ENCODE results near the gene ZNF827.

Gene ZNF827

DNA sequence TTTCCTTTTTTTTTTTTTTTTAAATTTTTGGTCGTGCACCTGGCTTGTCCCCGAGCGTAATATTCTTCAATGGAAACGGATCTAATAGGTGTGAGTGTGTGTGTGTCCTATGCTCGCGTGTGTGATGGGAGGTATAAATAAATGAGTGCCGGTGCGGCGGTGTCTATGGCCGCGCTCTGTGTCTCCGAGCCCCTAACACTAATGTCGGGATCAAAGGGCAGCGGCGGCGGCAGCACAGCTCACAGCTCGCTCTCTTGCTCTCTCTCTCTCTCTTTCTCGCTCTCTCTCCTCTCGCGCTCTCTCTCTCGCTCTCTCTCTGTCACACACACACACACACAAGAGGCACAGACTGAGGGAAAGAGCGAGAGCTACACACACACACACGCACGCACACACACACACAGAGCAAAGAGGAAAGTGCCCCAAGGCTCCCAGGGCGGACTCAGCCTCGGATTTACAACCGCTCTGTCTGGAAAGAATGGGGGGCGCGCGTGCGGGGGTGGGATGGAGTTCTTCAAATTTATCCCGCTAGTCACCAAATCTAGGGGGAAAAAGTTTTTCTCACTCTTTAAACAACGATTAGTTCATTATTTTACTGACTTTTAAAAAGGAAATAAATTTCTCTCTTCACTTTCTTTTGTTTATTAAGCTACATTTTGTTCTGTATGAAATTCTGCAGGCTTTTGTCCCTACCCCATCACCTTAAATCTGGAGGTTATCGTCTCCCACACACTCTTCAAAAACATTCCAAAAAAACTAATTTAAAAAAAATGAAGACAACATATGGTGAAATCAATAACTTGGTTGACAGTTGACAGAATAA, at the start of gene ZNF827:
Gene ZNF827, minus strand, starts transcription at position 206 of the 823 bp plus-strand sequence. CDS start 416 bp downstream, outside the sequence.
- H3K4me1 Mint-ChIP-seq (ENCODE audit: low read depth), result peaks cover 48% of the 10 kb centered on the region
- no peaks in the 10 kb centered on the region for H3K36me3 Mint-ChIP-seq
- no peaks in the 10 kb centered on the region for H3K27me3 Mint-ChIP-seq
- peak within 1 kb of the TSS; percentile 98 for H3K4me3 Mint-ChIP-seq
- H3K9me3 Mint-ChIP-seq (ENCODE audit: low read depth), result no peaks in the 10 kb centered on the region
- H3K27ac Mint-ChIP-seq, result peak within 1 kb of the TSS; percentile 94

GRCh38 chr4:145984563-145984962, 45.9 kb upstream of the ZNF827 start:
- no peaks in the 10 kb centered on the region for H3K36me3 Mint-ChIP-seq
- H3K4me1 Mint-ChIP-seq (ENCODE audit: low read depth), result no peaks in the 10 kb centered on the region
- H3K27ac Mint-ChIP-seq, result no peak overlapping the region
- no peak overlapping the region for H3K4me3 Mint-ChIP-seq
- H3K9me3 Mint-ChIP-seq (ENCODE audit: low read depth), result no peaks in the 10 kb centered on the region
- no peaks in the 10 kb centered on the region for H3K27me3 Mint-ChIP-seq

DNA sequence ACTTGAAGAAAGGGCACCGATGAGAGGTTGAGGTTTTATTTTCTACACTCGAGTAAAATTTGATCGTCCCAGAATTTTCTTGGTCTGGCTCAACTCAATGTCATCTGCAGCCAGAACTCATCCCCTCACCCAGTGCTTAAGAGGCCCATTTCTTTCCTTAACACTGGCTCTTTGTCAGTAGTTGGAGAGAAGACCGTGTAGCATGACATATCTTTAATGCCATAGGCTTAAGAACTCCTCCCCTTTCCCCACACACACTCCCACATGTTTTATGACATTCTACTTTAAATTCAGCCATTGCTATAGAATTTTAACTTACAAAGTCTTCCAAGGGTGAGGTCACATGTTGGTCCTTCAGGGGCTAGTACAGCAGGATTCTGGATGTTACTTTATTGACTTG, 44.2 kb upstream of the ZNF827 start:
- Mint-ChIP-seq H3K27ac (no peak overlapping the region), H3K27me3 (no peaks in the 10 kb centered on the region), H3K9me3 (ENCODE audit: low read depth) (no peaks in the 10 kb centered on the region), H3K4me1 (ENCODE audit: low read depth) (no peaks in the 10 kb centered on the region), H3K36me3 (no peaks in the 10 kb centered on the region), H3K4me3 (no peak overlapping the region)

DNA sequence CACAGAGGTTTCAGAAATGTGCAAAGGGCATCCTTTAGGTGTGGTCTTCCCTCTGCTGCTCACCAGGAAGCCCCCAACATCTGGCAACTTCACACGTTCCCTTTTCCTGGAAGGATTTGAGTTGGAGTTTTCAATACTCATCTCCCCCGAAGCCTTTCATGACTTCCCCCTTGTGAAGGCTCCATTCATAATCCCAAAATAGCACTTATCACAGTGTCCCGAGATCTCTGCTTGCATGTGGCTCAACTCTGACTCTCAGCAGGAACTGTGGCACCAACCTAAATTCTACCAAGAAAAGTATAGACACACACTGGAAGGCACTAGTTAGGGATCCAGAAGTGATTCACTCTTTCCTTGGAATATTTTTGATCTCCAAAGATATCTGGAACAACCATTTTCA, 40.5 kb upstream of the ZNF827 start:
- no peaks in the 10 kb centered on the region for H3K9me3 Mint-ChIP-seq (ENCODE audit: low read depth)
- no peak overlapping the region for H3K27ac Mint-ChIP-seq
- H3K4me1 Mint-ChIP-seq (ENCODE audit: low read depth), result no peaks in the 10 kb centered on the region
- no peak overlapping the region for H3K4me3 Mint-ChIP-seq
- H3K36me3 Mint-ChIP-seq, result no peaks in the 10 kb centered on the region
- H3K27me3 Mint-ChIP-seq, result no peaks in the 10 kb centered on the region

DNA sequence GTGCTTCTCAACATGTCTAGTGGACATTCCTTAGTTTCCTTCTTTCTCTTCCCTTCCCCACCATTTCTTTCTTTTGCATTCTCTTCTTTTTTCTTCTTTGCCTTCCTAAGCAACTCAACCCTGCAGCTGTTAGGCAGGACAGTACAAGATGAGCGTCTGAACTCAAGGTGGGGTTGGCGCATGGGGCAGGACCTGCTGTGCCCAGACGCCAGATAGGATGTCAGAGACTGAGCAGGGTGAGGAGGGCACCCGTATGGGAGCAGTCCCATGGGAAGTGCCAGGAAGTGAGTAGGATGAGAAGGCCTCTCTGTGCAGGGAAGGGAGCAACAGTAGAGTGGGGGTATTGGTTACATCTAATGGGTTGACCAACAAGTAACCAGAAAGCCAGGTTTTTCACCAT, 38.1 kb upstream of the ZNF827 start:
- H3K36me3 Mint-ChIP-seq, result no peaks in the 10 kb centered on the region
- no peak overlapping the region for H3K4me3 Mint-ChIP-seq
- H3K4me1 Mint-ChIP-seq (ENCODE audit: low read depth), result no peaks in the 10 kb centered on the region
- no peaks in the 10 kb centered on the region for H3K9me3 Mint-ChIP-seq (ENCODE audit: low read depth)
- H3K27me3 Mint-ChIP-seq, result no peaks in the 10 kb centered on the region
- no peak overlapping the region for H3K27ac Mint-ChIP-seq

GRCh38 chr4:145960012-145960411, 21.4 kb upstream of the ZNF827 start:
- Mint-ChIP-seq H3K9me3 (ENCODE audit: low read depth) (no peaks in the 10 kb centered on the region), H3K36me3 (no peaks in the 10 kb centered on the region), H3K27ac (no peak overlapping the region)

DNA sequence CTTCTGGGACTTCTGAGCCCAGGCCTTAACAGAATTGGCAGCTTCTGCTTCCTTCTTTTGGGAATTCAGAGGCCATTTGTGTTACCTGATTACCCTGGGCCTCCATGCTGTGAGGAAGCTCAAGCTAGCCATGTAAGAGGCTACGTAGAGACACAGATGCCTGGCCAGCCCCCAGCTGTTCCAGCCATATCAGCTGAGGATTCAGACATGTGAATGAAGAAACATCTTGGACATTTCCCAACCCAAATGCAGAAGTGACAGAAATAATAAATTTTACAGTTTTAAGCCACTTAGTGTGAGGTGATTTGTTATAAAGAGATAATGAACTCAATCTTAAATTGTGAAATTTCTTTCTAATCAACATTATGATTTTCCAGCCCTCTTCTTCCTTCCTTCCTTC, 18.7 kb upstream of the ZNF827 start:
- Mint-ChIP-seq H3K4me3 (no peak overlapping the region), H3K9me3 (ENCODE audit: low read depth) (no peaks in the 10 kb centered on the region), H3K27me3 (no peaks in the 10 kb centered on the region), H3K27ac (no peak overlapping the region), H3K4me1 (ENCODE audit: low read depth) (no peaks in the 10 kb centered on the region), H3K36me3 (no peaks in the 10 kb centered on the region)

More at GRCh38 chr4:145960012-145960411, 21.4 kb upstream of the ZNF827 start:
- H3K27me3 Mint-ChIP-seq, result no peaks in the 10 kb centered on the region
- H3K4me3 Mint-ChIP-seq, result no peak overlapping the region
- H3K4me1 Mint-ChIP-seq (ENCODE audit: low read depth), result no peaks in the 10 kb centered on the region

DNA sequence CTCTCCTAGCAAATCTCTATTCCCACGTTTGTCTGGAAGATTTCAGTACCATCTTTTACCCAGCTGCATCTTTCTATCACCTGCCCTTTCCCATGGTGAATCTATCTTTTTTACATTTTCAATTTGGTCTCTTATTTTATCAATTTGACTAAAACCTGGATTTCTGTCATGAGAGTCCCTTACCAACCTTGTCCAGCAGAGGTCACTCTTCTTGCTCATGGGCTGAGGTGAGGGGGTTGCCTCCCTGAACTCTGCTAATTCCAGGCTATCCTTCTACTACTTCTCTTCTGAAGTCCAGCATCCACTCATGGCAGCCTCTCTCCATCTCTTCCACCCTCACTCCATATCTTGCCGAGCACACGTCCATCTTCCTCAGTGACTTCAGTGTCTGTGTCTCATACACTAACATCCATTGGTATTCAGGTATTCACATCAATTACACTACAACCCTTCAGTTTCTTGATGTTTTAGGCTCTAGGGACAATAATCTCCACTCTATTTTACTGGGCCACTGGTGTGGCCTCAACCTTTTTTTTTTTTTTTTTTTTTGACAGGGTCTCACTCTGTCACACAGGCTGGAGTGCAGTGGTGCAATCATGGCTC, 17.8 kb upstream of the ZNF827 start:
- Mint-ChIP-seq H3K4me1 (ENCODE audit: low read depth) (no peaks in the 10 kb centered on the region), H3K27ac (no peak overlapping the region), H3K36me3 (no peaks in the 10 kb centered on the region), H3K4me3 (no peak overlapping the region), H3K27me3 (no peaks in the 10 kb centered on the region), H3K9me3 (ENCODE audit: low read depth) (no peaks in the 10 kb centered on the region)

DNA sequence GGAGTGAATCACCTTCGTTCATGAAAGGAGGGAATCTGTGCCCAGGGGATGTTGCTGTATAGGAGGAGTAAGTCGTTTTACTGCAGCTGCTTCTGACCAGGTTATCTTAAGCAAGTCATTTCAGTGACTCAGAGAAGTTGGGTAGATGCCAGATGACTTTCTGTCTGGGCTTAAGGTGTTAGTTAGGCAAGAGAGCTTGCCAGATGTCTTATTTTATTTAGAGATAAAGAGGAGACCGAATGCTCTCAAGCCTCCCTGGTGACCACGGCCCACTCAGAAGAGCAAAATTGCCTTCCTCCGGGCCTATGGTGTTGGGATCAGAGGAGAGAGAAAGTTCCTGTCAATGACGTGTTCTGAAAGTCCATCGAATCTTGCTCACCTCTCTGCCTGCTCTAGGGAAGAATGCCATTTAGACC, 16.3 kb upstream of the ZNF827 start:
- Mint-ChIP-seq H3K4me1 (ENCODE audit: low read depth) (no peaks in the 10 kb centered on the region), H3K27me3 (peaks cover 1% of the 10 kb centered on the region), H3K9me3 (ENCODE audit: low read depth) (no peaks in the 10 kb centered on the region), H3K4me3 (no peak overlapping the region), H3K27ac (no peak overlapping the region), H3K36me3 (no peaks in the 10 kb centered on the region)

DNA sequence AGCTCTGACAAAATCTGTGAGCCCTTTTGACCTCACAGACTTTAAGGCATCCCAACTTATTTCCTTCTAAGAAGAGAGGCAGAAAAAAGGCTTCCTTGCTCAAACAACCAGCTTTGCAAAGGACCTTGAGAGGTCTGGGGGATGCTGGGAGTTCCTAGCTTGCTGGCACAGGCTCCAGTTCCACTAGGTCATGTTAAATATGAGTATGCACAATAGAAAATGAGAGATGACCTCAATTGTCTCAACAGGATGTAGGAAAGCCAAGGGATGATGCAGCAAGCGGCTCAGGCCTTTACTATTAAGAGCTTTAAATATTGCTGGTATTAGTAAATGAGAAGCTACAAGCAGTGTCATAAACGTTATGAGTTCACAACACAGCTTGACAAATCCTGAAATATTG, 13.3 kb upstream of the ZNF827 start:
- Mint-ChIP-seq H3K4me1 (ENCODE audit: low read depth) (no peaks in the 10 kb centered on the region), H3K36me3 (no peaks in the 10 kb centered on the region), H3K4me3 (no peak overlapping the region), H3K9me3 (ENCODE audit: low read depth) (no peaks in the 10 kb centered on the region), H3K27ac (no peak overlapping the region), H3K27me3 (peaks cover 5% of the 10 kb centered on the region)

DNA sequence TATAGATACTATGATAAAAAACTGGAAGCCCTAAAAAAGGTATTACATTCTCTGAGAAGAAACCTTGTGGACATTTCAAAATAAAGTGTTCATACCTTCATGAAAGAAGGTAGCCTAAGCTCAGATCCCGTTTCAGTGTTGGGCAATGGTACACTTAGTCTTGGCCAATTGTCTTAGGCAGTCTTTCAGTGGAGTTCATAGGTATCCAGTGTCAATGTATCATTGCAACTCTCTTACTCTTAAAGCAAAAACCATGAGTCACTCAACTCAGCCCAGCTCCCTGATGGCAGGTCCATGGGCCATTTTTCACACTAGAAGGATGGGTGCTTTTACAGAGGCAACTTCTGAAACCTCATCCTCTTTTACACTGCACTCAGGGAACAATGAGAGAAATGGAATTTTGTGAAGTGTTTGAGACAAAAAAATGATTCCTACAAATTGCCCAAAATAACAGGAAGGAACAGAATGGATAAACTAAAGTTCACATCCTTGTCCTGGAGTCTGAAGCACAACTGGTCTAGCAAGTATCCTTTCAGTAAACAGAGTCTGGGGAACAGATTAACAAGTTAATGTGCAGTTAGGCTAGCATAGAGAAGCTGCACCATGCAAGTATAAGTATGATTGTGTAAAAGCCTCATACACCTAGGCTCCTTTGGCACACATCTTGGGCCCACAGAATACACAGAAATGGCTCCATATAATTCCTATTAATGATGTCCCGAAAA, 7.0 kb upstream of the ZNF827 start:
- Mint-ChIP-seq H3K4me1 (ENCODE audit: low read depth) (peaks cover 7% of the 10 kb centered on the region), H3K9me3 (ENCODE audit: low read depth) (no peaks in the 10 kb centered on the region), H3K27ac (no peak overlapping the region), H3K36me3 (no peaks in the 10 kb centered on the region), H3K27me3 (peaks cover 5% of the 10 kb centered on the region), H3K4me3 (no peak overlapping the region)

- H3K27me3 Mint-ChIP-seq, result peaks cover 3% of the 10 kb centered on the region
- no peak overlapping the region for H3K4me3 Mint-ChIP-seq
- H3K9me3 Mint-ChIP-seq (ENCODE audit: low read depth), result no peaks in the 10 kb centered on the region
- peaks cover 12% of the 10 kb centered on the region for H3K4me1 Mint-ChIP-seq (ENCODE audit: low read depth)
- H3K27ac Mint-ChIP-seq, result no peak overlapping the region
- no peaks in the 10 kb centered on the region for H3K36me3 Mint-ChIP-seq
Observed at GRCh38 chr4:145944886-145945285, 6.3 kb upstream of the ZNF827 start.

DNA sequence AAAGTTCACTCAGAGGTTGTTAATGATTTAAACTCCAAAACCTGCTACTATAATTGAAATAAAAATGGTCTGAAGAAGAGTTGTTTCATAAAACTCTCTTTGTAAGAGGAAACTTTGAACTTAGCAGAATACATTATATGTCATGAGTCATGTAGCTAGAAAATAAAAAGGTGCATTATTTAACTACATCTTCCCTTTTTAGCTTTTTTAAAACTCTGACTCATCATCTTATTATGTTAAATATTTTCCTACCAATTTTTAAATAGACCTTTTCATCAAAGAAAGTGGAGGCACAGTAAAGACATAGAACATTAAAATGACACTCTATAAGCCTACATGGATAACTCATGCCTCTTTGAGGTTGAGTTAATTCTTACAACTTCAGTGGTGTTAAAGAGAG, 1.2 kb upstream of the ZNF827 start:
- Mint-ChIP-seq H3K27ac (peak overlapping the region; percentile 94), H3K4me3 (peak overlapping the region; percentile 98), H3K4me1 (ENCODE audit: low read depth) (peaks cover 38% of the 10 kb centered on the region), H3K36me3 (no peaks in the 10 kb centered on the region), H3K27me3 (no peaks in the 10 kb centered on the region), H3K9me3 (ENCODE audit: low read depth) (no peaks in the 10 kb centered on the region)

DNA sequence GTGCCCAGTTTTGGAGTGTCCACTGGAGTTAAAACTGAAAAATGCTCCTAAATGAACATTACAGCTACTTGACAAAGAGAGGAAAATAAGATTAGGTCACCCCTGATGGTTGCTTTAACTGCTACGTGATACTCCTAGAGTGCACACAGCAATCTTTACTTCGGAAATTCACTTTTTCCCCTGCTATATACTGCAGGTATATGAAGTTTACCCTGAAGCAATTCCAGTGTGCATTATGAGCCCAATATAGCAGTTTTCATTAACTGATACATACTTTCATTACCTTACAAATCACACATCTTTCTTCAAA, 773 bp upstream of the ZNF827 start:
- H3K36me3 Mint-ChIP-seq, result no peaks in the 10 kb centered on the region
- H3K27ac Mint-ChIP-seq, result peak overlapping the region; percentile 94
- no peaks in the 10 kb centered on the region for H3K27me3 Mint-ChIP-seq
- no peaks in the 10 kb centered on the region for H3K9me3 Mint-ChIP-seq (ENCODE audit: low read depth)
- peak overlapping the region; percentile 98 for H3K4me3 Mint-ChIP-seq
- peaks cover 43% of the 10 kb centered on the region for H3K4me1 Mint-ChIP-seq (ENCODE audit: low read depth)

DNA sequence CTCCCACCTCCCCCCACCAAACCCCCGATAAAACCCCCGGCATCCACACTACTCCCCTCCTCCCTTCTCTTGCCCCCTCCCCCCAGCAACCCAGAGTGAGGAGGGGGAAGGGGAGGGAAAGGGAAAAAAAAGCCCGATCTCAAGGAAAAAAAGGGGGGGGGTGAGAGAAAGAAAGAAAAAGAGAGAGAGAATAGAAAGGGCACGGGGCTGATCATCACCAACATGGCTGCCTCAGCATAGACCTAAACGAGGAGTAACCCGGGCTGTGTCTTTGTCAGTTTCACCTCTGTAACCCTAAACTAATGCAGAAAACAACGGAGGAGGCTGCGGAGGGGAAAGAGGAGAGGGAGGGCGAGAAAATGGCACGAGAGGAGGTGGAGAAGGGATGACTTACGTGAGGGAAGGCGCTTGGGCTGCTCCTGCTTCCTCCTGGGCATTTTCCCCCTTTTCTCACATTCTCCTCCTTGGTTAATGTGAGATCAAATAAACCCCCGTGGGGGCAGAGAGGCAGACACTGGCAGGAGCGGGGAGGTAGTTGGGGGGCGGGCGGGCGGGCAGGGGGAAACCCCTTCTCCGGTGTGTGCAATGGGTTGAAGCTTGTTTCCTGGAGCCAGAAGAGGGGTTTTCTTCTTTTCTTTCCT, 532 bp downstream of the ZNF827 start:
- Mint-ChIP-seq H3K9me3 (ENCODE audit: low read depth) (no peaks in the 10 kb centered on the region), H3K27ac (peak overlapping the region; percentile 94), H3K27me3 (no peaks in the 10 kb centered on the region), H3K4me3 (peak overlapping the region; percentile 98), H3K36me3 (peaks cover 2% of the 10 kb centered on the region), H3K4me1 (ENCODE audit: low read depth) (peaks cover 53% of the 10 kb centered on the region)

All from activated naive CD8-positive, alpha-beta T cell (primary cell).